Astrocyte (in vitro differentiated cells and primary cell): ENCODE measurements around the gene CD82.

Source experiments
- CTCF ChIP-seq: IDR thresholded peaks from 2 replicates; pipeline ENCODE4 v1.5.1; 2011; ENCODE audit warnings: low read depth, mild to moderate bottlenecking, inconsistent platforms, low read length, moderate library complexity; ENCODE audit not compliant: insufficient read depth
- EZH2 ChIP-seq: IDR thresholded peaks from 2 replicates; pipeline ENCODE4 v1.6.1; 2012; ENCODE audit warnings: mild to moderate bottlenecking, low read length, inconsistent platforms; ENCODE audit not compliant: insufficient read depth

- TF ChIP-seq CTCF (no peak), EZH2 (no peak)
These were observed 13.9 kb downstream of the CD82 start for GRCh38 chr11:44579302-44579761.
